B cell (primary cell): ENCODE data around the gene SLC6A20.

ENCODE experiments used
- EZH2 ChIP-seq: IDR thresholded peaks from 2 replicates; pipeline ENCODE4 v1.6.1; 2012; ENCODE audit warnings: borderline replicate concordance, low read depth, mild to moderate bottlenecking, moderate library complexity, low read length; ENCODE audit not compliant: insufficient read depth, poor library complexity, severe bottlenecking
- TF ChIP-seq, protein P1 (sequence below): fragments of 200-600 bp; IDR thresholded peaks from one replicate; pipeline ENCODE4 v1.8.0; 2022; ENCODE audit warnings: antibody characterized with exemption, mild to moderate bottlenecking

DNA sequence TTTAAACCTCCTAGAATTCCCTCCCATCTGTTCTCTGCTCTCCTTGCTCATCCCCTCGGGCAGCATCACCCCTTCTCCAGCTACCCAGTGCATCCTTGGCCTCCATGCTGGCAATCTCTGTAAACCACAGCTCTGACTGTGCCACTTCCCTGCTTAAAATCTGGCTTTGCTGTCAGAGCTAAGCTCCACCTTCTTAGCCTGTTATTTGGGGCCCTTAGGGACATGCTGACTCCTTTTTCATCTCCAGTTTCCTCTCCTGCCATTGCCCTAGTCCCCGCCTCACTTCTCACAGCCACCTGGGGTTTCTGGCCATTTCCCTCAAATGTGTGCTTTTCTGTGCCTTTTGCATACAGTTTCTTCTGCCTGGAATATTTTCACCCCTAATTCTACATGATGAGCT, 5.7 kb downstream of the SLC6A20 start:
- TF ChIP-seq, protein P1, sequence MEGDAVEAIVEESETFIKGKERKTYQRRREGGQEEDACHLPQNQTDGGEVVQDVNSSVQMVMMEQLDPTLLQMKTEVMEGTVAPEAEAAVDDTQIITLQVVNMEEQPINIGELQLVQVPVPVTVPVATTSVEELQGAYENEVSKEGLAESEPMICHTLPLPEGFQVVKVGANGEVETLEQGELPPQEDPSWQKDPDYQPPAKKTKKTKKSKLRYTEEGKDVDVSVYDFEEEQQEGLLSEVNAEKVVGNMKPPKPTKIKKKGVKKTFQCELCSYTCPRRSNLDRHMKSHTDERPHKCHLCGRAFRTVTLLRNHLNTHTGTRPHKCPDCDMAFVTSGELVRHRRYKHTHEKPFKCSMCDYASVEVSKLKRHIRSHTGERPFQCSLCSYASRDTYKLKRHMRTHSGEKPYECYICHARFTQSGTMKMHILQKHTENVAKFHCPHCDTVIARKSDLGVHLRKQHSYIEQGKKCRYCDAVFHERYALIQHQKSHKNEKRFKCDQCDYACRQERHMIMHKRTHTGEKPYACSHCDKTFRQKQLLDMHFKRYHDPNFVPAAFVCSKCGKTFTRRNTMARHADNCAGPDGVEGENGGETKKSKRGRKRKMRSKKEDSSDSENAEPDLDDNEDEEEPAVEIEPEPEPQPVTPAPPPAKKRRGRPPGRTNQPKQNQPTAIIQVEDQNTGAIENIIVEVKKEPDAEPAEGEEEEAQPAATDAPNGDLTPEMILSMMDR = no peak
- no peak for TF ChIP-seq EZH2
